ENCODE measurements around the gene KLHL34.

The KLHL34 gene

DNA sequence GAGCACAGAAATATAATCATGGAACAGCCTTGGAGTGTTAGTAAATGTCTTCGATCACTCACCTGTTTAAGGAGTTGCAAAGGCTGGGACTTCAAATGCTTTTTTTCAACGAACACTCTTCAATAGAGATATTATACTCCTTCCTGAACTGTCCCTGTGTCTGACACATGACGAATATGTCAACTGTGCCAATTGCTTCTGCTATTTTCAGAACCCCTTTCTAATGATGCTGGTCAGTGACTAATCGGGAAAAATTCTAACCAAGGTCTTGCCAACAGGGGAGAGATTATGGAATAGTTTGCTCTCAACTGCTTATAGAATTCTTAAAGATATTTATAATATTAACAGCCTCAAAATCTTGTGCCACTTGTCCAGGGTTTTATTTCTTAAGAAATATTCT lies 8.5 kb upstream of the KLHL34 start:
- no peak overlapping the region for H3K4me3 ChIP-seq (ENCODE audit: control insufficient read depth, low read depth, low read length)
- no peak for DNase-seq (ENCODE audit: low read depth)
- TF ChIP-seq, protein P1, sequence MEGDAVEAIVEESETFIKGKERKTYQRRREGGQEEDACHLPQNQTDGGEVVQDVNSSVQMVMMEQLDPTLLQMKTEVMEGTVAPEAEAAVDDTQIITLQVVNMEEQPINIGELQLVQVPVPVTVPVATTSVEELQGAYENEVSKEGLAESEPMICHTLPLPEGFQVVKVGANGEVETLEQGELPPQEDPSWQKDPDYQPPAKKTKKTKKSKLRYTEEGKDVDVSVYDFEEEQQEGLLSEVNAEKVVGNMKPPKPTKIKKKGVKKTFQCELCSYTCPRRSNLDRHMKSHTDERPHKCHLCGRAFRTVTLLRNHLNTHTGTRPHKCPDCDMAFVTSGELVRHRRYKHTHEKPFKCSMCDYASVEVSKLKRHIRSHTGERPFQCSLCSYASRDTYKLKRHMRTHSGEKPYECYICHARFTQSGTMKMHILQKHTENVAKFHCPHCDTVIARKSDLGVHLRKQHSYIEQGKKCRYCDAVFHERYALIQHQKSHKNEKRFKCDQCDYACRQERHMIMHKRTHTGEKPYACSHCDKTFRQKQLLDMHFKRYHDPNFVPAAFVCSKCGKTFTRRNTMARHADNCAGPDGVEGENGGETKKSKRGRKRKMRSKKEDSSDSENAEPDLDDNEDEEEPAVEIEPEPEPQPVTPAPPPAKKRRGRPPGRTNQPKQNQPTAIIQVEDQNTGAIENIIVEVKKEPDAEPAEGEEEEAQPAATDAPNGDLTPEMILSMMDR (IDR thresholded peaks at IDR 0.05; ENCODE audit: control insufficient read depth, insufficient read depth, low read depth, low read length, missing control alignments): no peak

GRCh38 chrX:21666252-21666651 lies 8.1 kb upstream of the KLHL34 start:
- no peak for DNase-seq (ENCODE audit: low read depth)
- no peak overlapping the region for H3K4me3 ChIP-seq (ENCODE audit: control insufficient read depth, low read depth, low read length)
- TF ChIP-seq, protein P1 (IDR thresholded peaks at IDR 0.05; ENCODE audit: control insufficient read depth, insufficient read depth, low read depth, low read length, missing control alignments): no peak

GRCh38 chrX:21662761-21663160 lies 4.6 kb upstream of the KLHL34 start:
- TF ChIP-seq, protein P1 (IDR thresholded peaks at IDR 0.05; ENCODE audit: control insufficient read depth, insufficient read depth, low read depth, low read length, missing control alignments): no peak
- no peak overlapping the region for H3K4me3 ChIP-seq (ENCODE audit: control insufficient read depth, low read depth, low read length)
- DNase-seq (ENCODE audit: low read depth): no peak

DNA sequence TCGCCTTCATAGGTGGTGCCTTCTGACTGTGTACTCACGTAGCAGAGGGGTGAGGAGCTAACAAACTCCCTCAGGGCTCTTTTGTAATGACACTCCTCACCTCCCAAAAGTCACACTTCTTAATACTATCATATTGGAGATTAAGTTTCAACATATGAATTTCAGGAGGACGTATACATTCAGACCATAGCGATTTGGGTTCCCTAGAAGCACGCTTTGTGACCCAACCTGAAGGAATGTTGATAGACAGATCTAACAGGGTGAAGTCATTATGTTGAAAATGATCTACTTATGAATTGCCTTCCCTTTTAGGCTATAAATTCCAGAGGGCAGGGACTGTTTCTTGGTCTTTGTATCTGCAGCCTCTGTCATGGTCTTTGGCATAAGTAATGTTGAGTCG lies 3.2 kb upstream of the KLHL34 start:
- no peak overlapping the region for H3K4me3 ChIP-seq (ENCODE audit: control insufficient read depth, low read depth, low read length)
- DNase-seq (ENCODE audit: low read depth): no peak
- TF ChIP-seq, protein P1 (IDR thresholded peaks at IDR 0.05; ENCODE audit: control insufficient read depth, insufficient read depth, low read depth, low read length, missing control alignments): no peak

GRCh38 chrX:21660156-21660555 lies 2.0 kb upstream of the KLHL34 start:
- H3K4me3 ChIP-seq (ENCODE audit: control insufficient read depth, low read depth, low read length): no peak overlapping the region
- TF ChIP-seq, protein P1 (IDR thresholded peaks at IDR 0.05; ENCODE audit: control insufficient read depth, insufficient read depth, low read depth, low read length, missing control alignments): no peak
- DNase-seq (ENCODE audit: low read depth): no peak

GRCh38 chrX:21659320-21659719 lies 1.2 kb upstream of the KLHL34 start:
- H3K4me3 ChIP-seq (ENCODE audit: control insufficient read depth, low read depth, low read length): no peak overlapping the region
- TF ChIP-seq, protein P1 (IDR thresholded peaks at IDR 0.05; ENCODE audit: control insufficient read depth, insufficient read depth, low read depth, low read length, missing control alignments): no peak

GRCh38 chrX:21658746-21659145 lies 616 bp upstream of the KLHL34 start:
- no peak for DNase-seq (ENCODE audit: low read depth)
- H3K4me3 ChIP-seq (ENCODE audit: control insufficient read depth, low read depth, low read length): no peak overlapping the region
- TF ChIP-seq, protein P1 (IDR thresholded peaks at IDR 0.05; ENCODE audit: control insufficient read depth, insufficient read depth, low read depth, low read length, missing control alignments): no peak

More at GRCh38 chrX:21659320-21659719, 1.2 kb upstream of the KLHL34 start:
- no peak for DNase-seq (ENCODE audit: low read depth)

Measured in AG09309 (cell line).